H1 (cell line): ENCODE measurements around the gene CCDC88A.

Experiments used
- CHD2 ChIP-seq: IDR thresholded peaks from 2 replicates; pipeline ENCODE4 v1.6.1; 2012; ENCODE audit warnings: low read length, improper control_type of control experiment
- CTCF ChIP-seq, 3 experiments: IDR thresholded peaks; 1 replicate in 2 of 3; 2 replicates in 1 of 3; pipeline versions ENCODE4 v1.5.1 to v1.6.1; 2011; ENCODE audit warnings: low read length in 3 of 3, mild to moderate bottlenecking in 3 of 3, inconsistent platforms in 2 of 3, low read depth in 1 of 3, moderate library complexity in 1 of 3; ENCODE audit not compliant: insufficient read depth in 1 of 3; ENCODE audit errors: control extremely low read depth in 1 of 3
- EGR1 ChIP-seq: IDR thresholded peaks from 2 replicates; pipeline ENCODE4 v1.6.1; 2011; ENCODE audit warnings: low read depth, low read length, borderline replicate concordance
- EP300 ChIP-seq, 2 experiments: IDR thresholded peaks; 1 replicate in 1 of 2; 2 replicates in 1 of 2; pipeline ENCODE4 v1.6.1; 2011 to 2012; ENCODE audit warnings: low read depth in 2 of 2, low read length in 2 of 2, mild to moderate bottlenecking in 2 of 2, borderline replicate concordance in 1 of 2, inconsistent platforms in 1 of 2, moderate library complexity in 1 of 2
- EZH2 ChIP-seq: fragments of 200-600 bp; sonication (generic); IDR thresholded peaks from 2 replicates; pipeline ENCODE4 v1.7.1; 2012; ENCODE audit warnings: low read depth, mild to moderate bottlenecking, moderate library complexity, low read length, inconsistent platforms; ENCODE audit not compliant: severe bottlenecking
- JUND ChIP-seq: IDR thresholded peaks from 2 replicates; pipeline ENCODE4 v1.6.1; 2011; ENCODE audit warnings: mild to moderate bottlenecking, improper control_type of control experiment, low read length
- KDM5A ChIP-seq: fragments of 200-600 bp; IDR thresholded peaks from 2 replicates; pipeline ENCODE4 v1.7.1; 2012; ENCODE audit warnings: mild to moderate bottlenecking, low read length, inconsistent platforms, mixed read lengths
- POLR2A ChIP-seq, 2 experiments: IDR thresholded peaks; 1 replicate in 1 of 2; 2 replicates in 1 of 2; pipeline ENCODE4 v1.6.1; 2011; ENCODE audit warnings: low read depth in 2 of 2, low read length in 2 of 2, mild to moderate bottlenecking in 2 of 2; ENCODE audit errors: control extremely low read depth in 1 of 2
- POLR2AphosphoS5 ChIP-seq: IDR thresholded peaks from 2 replicates; pipeline ENCODE4 v1.6.1; 2011; ENCODE audit warnings: low read depth, low read length
- SIX5 ChIP-seq: IDR thresholded peaks from 2 replicates; pipeline ENCODE4 v1.6.1; 2011; ENCODE audit warnings: mild to moderate bottlenecking, low read depth, low read length
- TBP ChIP-seq: IDR thresholded peaks from 2 replicates; pipeline ENCODE4 v1.6.1; 2011; ENCODE audit warnings: low read depth, low read length, improper control_type of control experiment
- TCF12 ChIP-seq: IDR thresholded peaks from 2 replicates; pipeline ENCODE4 v1.6.1; 2011; ENCODE audit warnings: low read depth, mild to moderate bottlenecking, low read length
- TF ChIP-seq, protein P1 (sequence below): IDR thresholded peaks from 2 replicates; pipeline ENCODE4 v1.6.1; 2011; ENCODE audit warnings: low read depth, mild to moderate bottlenecking, low read length; ENCODE audit not compliant: insufficient read depth

DNA sequence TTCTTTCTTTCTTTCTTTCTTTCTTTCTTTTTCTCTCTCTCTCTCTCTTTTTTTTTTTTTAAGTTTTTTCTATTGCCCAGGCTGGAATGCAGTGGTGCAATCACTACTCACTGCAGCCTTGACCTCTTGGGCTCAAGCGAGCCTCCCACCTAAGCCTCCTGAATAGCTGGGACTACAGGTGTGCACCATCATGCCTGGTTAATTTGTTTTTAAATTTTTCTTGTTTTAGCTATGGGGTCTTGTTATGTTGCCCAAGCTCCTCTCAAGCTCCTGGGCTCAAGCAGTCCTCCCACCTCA, 19.4 kb upstream of the CCDC88A start:
- TF ChIP-seq EP300 (IDR thresholded peaks at IDR 0.05; ENCODE audit: borderline replicate concordance in 1 of 2, low read depth in 2 of 2, low read length in 2 of 2) (no peak), KDM5A (no peak), CHD2 (no peak), POLR2AphosphoS5 (no peak), JUND (no peak), POLR2A (IDR thresholded peaks at IDR 0.05; ENCODE audit: control extremely low read depth in 1 of 2, low read depth in 2 of 2, low read length in 2 of 2) (no peak), CTCF (IDR thresholded peaks at IDR 0.05; ENCODE audit: control extremely low read depth in 1 of 3, insufficient read depth in 1 of 3, low read depth in 1 of 3, low read length in 3 of 3) (no peak), TCF12 (no peak), EGR1 (no peak), SIX5 (no peak), EZH2 (no peak), TBP (no peak)
- TF ChIP-seq, protein P1, sequence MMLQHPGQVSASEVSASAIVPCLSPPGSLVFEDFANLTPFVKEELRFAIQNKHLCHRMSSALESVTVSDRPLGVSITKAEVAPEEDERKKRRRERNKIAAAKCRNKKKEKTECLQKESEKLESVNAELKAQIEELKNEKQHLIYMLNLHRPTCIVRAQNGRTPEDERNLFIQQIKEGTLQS = no peak
